ENCODE results near the gene SEMA3G.

Gene SEMA3G

GRCh38 chr3:52395503-52395865 lies 49.4 kb downstream of the SEMA3G start:
- no peak for DNase-seq (ENCODE audit: low spot score)

- no peak for DNase-seq (ENCODE audit: low spot score)
Observed at GRCh38 chr3:52394751-52395502, 50.0 kb downstream of the SEMA3G start.

- no peak for DNase-seq (ENCODE audit: low spot score)
Observed at GRCh38 chr3:52393959-52394670, 50.8 kb downstream of the SEMA3G start.

- DNase-seq (ENCODE audit: low spot score): no peak
Observed at GRCh38 chr3:52393131-52393807, 51.6 kb downstream of the SEMA3G start.

- no peak for DNase-seq (ENCODE audit: low spot score)
Observed at GRCh38 chr3:52392216-52392930, 52.5 kb downstream of the SEMA3G start.

- DNase-seq (ENCODE audit: low spot score): no peak
Observed at GRCh38 chr3:52391096-52391495, 53.8 kb downstream of the SEMA3G start.

DNA sequence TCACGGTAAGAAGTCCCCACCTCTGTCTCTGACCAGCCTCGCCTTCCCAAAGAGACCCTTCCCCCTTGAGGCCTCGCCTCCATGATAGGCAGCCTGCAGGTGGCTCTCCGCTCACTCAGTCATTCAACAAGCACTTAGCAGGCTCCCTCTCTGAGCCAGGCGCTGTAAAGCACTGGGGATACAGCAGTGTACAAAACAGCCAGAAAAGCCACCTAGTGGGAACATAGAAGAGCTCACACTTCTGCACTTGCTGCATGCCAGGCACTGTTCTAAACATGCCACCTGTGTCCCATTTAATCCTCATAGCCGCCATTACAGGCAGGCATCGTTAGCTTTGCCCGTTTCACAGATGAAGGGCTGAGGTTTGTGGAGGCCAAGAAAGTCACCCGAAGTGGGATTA lies 56.0 kb downstream of the SEMA3G start:
- no peak for DNase-seq (ENCODE audit: low spot score)

DNA sequence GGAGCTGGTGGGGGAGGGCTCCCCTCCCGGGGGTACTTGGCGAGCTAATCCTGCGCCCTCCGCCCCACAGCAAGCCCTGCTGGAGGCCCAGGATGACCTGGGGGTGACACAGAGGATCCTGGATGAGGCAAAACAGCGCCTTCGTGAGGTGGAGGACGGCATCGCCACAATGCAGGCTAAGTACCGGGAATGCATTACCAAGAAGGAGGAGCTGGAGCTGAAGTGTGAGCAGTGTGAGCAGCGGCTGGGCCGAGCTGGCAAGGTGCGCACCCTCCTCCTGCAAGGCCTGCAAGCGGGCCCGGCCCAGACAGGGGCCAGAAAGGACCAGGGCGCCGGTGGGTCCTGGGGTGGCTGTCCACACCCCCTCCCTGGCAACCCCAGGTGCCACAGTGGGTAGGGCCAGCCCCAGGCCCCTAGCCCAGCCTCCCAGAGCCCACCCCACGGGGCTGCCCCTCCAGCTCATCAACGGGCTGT lies 56.5 kb downstream of the SEMA3G start:
- DNase-seq (ENCODE audit: low spot score): no peak

GRCh38 chr3:52387481-52387880 lies 57.4 kb downstream of the SEMA3G start:
- DNase-seq (ENCODE audit: low spot score): no peak

DNA sequence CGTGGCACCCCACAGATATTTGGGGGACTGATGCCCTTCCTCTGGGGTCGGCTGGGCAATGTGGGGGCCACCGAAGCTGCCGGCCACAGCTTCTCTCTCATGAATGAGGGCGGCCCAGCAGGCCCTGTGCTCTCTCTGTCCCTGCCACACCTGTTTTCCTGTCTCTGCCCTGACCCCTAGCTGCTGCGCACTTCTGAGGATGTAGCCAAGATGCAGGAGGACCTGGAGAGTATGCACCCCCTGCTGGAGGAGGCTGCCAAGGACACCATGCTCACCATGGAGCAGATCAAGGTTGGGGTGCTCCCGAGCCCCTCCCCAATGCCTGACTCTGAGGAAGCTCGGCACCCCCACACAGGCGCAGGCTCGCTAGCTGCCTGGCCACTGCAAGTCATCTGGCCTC lies 59.7 kb downstream of the SEMA3G start:
- DNase-seq (ENCODE audit: low spot score): no peak

- DNase-seq (ENCODE audit: low spot score): no peak
Observed at GRCh38 chr3:52384019-52384761, 60.7 kb downstream of the SEMA3G start.

GRCh38 chr3:52383446-52383845 lies 61.5 kb downstream of the SEMA3G start:
- no peak for DNase-seq (ENCODE audit: low spot score)

Data from putamen (tissue), 1 donor.